ENCODE measurements around the gene VIM. TPM values are rescaled to one million over a fixed set of nuclear protein-coding genes. Genes with fewer than 3 reads are reported as not detected.

VIM gene
- polyA plus RNA-seq, 1 experiment = 5,431 TPM

DNA sequence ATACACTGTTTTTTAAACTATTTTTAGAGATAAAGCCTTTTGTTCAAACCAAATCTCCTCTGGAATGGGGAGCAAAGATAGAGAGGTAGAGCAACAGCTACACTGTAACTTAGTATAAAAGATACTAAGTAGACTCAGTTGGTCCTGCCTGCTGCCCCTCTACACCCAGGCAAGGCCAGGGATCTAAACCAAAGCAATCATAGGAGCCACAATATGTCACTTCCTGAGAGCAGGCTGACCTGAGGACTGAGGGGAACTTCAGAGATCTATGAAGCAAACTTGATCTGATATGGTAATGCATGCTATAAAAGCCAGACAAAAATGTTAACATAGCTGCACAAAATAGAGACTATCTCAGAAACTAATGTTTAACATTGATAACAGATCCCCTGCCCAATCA is 19.6 kb upstream of the VIM start:
- Histone ChIP-seq H3K4me3 (ENCODE audit: low read depth, low read length) (no peak overlapping the region), H3K36me3 (ENCODE audit: control insufficient read depth, insufficient read depth, low read length) (no peaks in the 10 kb centered on the region), H3K27me3 (ENCODE audit: control insufficient read depth, insufficient read depth, low read length) (no peaks in the 10 kb centered on the region)
- TF ChIP-seq, protein P1, sequence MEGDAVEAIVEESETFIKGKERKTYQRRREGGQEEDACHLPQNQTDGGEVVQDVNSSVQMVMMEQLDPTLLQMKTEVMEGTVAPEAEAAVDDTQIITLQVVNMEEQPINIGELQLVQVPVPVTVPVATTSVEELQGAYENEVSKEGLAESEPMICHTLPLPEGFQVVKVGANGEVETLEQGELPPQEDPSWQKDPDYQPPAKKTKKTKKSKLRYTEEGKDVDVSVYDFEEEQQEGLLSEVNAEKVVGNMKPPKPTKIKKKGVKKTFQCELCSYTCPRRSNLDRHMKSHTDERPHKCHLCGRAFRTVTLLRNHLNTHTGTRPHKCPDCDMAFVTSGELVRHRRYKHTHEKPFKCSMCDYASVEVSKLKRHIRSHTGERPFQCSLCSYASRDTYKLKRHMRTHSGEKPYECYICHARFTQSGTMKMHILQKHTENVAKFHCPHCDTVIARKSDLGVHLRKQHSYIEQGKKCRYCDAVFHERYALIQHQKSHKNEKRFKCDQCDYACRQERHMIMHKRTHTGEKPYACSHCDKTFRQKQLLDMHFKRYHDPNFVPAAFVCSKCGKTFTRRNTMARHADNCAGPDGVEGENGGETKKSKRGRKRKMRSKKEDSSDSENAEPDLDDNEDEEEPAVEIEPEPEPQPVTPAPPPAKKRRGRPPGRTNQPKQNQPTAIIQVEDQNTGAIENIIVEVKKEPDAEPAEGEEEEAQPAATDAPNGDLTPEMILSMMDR (IDR thresholded peaks at IDR 0.05; ENCODE audit: insufficient read depth, low read depth, low read length) = no peak
- ChIA-PET POLR2A (no interaction called here), CTCF (interaction anchor here (1.2 kb wide), 1 partner anchor 126 kb away, joined by 3 read pairs; no protein-coding TSS in a partner anchor)
- DNase-seq (ENCODE audit: low read depth) = no peak

DNA sequence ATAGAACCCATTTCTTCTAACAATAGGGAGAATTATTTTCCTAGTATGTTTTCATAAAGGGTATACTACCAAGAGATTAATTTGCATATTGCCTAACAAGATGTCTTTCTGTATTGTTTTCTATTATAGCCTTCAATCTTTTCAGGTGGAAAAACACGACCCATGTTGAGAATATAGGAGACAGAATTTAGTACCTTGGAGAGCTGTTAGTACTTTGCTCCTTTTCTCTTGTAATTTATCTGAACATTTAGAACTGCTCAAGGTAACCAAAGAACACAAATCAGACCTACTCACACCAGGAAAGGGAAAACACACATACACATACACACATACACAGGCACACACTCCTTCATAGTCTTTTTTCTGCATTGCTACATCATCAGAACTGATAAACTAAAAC is 18.7 kb upstream of the VIM start:
- POLR2A ChIA-PET = no interaction called here
- Histone ChIP-seq H3K4me3 (ENCODE audit: low read depth, low read length) (no peak overlapping the region), H3K36me3 (ENCODE audit: control insufficient read depth, insufficient read depth, low read length) (no peaks in the 10 kb centered on the region), H3K27me3 (ENCODE audit: control insufficient read depth, insufficient read depth, low read length) (no peaks in the 10 kb centered on the region)
- CTCF ChIA-PET = interaction anchor here (0.6 to 1.2 kb wide), 2 partner anchors 126 to 147 kb away, joined by 3 read pairs; no protein-coding TSS in a partner anchor
- TF ChIP-seq, protein P1 (IDR thresholded peaks at IDR 0.05; ENCODE audit: insufficient read depth, low read depth, low read length) = no peak
- no peak for DNase-seq (ENCODE audit: low read depth)

DNA sequence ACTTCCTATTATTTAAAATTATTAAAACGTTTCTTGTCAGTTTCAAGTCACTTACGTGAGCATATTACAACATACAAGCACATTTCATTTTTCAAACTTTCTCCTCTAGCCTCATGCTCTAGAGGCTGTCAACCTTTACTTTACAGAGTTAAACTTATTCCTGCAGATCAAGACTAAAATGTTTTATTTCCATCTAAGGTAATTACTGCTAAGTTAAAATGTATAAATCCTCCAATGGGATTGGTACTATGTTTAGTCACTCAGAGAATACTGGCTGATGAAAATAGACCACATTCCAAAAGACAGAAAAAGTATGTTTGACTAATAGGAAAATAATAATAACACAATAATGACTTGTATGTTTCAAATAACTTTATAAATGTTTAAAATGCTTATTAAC is 18.2 kb upstream of the VIM start:
- TF ChIP-seq, protein P1 (IDR thresholded peaks at IDR 0.05; ENCODE audit: insufficient read depth, low read depth, low read length) = no peak
- Histone ChIP-seq H3K36me3 (ENCODE audit: control insufficient read depth, insufficient read depth, low read length) (no peaks in the 10 kb centered on the region), H3K4me3 (ENCODE audit: low read depth, low read length) (no peak overlapping the region; the same call in 1 of the 2 replicates), H3K27me3 (ENCODE audit: control insufficient read depth, insufficient read depth, low read length) (no peaks in the 10 kb centered on the region)
- DNase-seq (ENCODE audit: low read depth) = no peak
- CTCF ChIA-PET = interaction anchor here (1.2 kb wide), 1 partner anchor 127 kb away, joined by 3 read pairs; no protein-coding TSS in a partner anchor
- POLR2A ChIA-PET = no interaction called here

DNA sequence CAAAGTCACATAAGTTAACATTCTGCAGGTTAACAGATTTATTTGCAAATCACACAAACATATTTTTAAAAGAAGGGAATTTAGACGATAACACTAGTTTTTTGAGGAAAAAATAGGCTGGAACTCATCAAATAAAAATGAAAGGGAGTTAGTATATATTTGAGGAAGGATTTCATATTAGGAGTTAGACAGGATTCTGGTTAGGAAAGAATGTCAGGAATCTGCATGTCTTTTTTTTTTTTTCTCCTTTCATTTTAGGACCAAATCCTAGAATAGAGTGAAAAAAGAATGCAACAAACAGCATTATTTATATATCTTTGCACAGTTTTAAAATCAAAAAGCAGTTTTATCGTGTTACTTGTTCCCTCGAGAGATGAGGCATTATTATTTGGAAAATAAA is 17.7 kb upstream of the VIM start:
- POLR2A ChIA-PET = no interaction called here
- TF ChIP-seq, protein P1 (IDR thresholded peaks at IDR 0.05; ENCODE audit: insufficient read depth, low read depth, low read length) = no peak
- Histone ChIP-seq H3K27me3 (ENCODE audit: control insufficient read depth, insufficient read depth, low read length) (no peaks in the 10 kb centered on the region), H3K36me3 (ENCODE audit: control insufficient read depth, insufficient read depth, low read length) (no peaks in the 10 kb centered on the region), H3K4me3 (ENCODE audit: low read depth, low read length) (no peak overlapping the region; the same call in 1 of the 2 replicates)
- CTCF ChIA-PET = no interaction called here
- no peak for DNase-seq (ENCODE audit: low read depth)

DNA sequence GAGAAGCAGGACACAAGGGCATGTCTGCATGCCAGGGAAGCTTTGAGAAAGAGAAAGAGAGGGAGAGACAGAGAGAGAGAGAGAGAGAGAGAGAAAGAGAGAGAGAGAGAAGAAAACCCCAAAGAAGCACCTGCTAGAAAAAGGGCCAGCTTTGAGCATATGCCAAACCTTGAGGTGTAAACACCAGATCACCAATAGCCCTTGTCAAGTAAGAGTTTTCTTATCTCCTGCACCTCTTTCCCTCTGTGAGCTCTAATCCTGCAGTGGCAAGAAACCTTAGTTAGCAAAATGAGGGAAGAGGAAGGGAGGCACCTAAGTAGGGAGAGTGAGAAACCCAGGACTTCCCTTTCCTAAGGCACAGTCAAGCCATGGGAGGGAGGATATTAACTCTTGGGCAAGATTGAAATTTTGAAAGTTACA is 15.2 kb upstream of the VIM start:
- DNase-seq (ENCODE audit: low read depth) = no peak
- H3K36me3 ChIP-seq (ENCODE audit: control insufficient read depth, insufficient read depth, low read length) = no peaks in the 10 kb centered on the region
- ChIA-PET CTCF (interaction anchor here (0.6 to 1.3 kb wide), 4 partner anchors 17 to 321 kb away, joined by 3 read pairs; no protein-coding TSS in a partner anchor), POLR2A (interaction anchor here (0.6 kb wide), 1 partner anchor 16 kb away, joined by 3 read pairs; no protein-coding TSS in a partner anchor)
- no peak overlapping the region for H3K4me3 ChIP-seq (ENCODE audit: low read depth, low read length)
- TF ChIP-seq, protein P1 (IDR thresholded peaks at IDR 0.05; ENCODE audit: insufficient read depth, low read depth, low read length) = no peak
- H3K27me3 ChIP-seq (ENCODE audit: control insufficient read depth, insufficient read depth, low read length) = no peaks in the 10 kb centered on the region
